ENCODE measurements around the gene RAC2. TPM values are rescaled to one million over a fixed set of nuclear protein-coding genes. Genes with fewer than 3 reads are reported as not detected.

Gene RAC2
- total RNA-seq (10 to 100 TPM in 2 of 9 donors, 1 to 10 TPM in 7; 1.4 to 60.5 (median 3.8) TPM), polyA plus RNA-seq (1 to 10 TPM; 1.3 to 4.6 TPM)
- long read RNA-seq, donor 1, partial matches to known transcripts: 2 of 5 reads
- long read RNA-seq, donor 1, other reads (novel, unspliced or antisense): 0 of 5 reads
- long read RNA-seq, donor 2: 0 reads
- long read RNA-seq, donor 3, partial matches to known transcripts: 0 of 1 reads
- long read RNA-seq, donor 3, other reads (novel, unspliced or antisense): 0 of 1 reads

- peaks cover 0 to 60% (median 36%) of the 10 kb centered on the region in 9 donors for H3K27me3 ChIP-seq
- peak within 1 kb of the TSS in 3 of 12 donors; percentile 14 to 90 (median 30) for H3K27ac ChIP-seq
- WGBS, 4 donors: 11 to 15% (median 14%) methylated on average over 17 to 23 of the region's 23 CpGs
Observed at GRCh38 chr22:37244114-37244921, at the start of gene RAC2. Gene RAC2 (minus strand): TSS chr22:37244269. CDS start chr22:37244148, 121 bp downstream.

GRCh38 chr22:37293172-37293571, 49.1 kb upstream of the RAC2 start:
- ATAC-seq: no peak
- 80 to 94% (median 88%) methylated on average over 3 of the region's 3 CpGs for WGBS, 4 donors
- DNase-seq: no peak

More at GRCh38 chr22:37244114-37244921, at the start of gene RAC2:
- peak; percentile 41 to 81 (median 72) for ATAC-seq
- Histone ChIP-seq H3K36me3 (peaks cover 0 to 18% (median 0%) of the 10 kb centered on the region in 9 donors), H3K4me3 (peak within 1 kb of the TSS in 11 of 12 donors; percentile 4 to 77 (median 33)), H3K9me3 (no peaks in the 10 kb centered on the region), H3K4me1 (peaks cover 0 to 57% (median 0%) of the 10 kb centered on the region in 12 donors)
- intact Hi-C loops (cut with DNase I): no loop called here
- DNase-seq: peak; percentile 62 to 92 (median 77)
- TF ChIP-seq CTCF (IDR thresholded peaks at IDR 0.05): no peak
- no peak for TF ChIP-seq POLR2A (IDR thresholded peaks at IDR 0.05)

GRCh38 chr22:37292641-37293040, 48.6 kb upstream of the RAC2 start:
- intact Hi-C loops (cut with DNase I): no loop called here
- H3K4me1 ChIP-seq: peaks cover 0 to 53% (median 0%) of the 10 kb centered on the region in 12 donors
- peaks cover 0 to 87% (median 0%) of the 10 kb centered on the region in 9 donors for H3K36me3 ChIP-seq
- ATAC-seq (no peak), DNase-seq (peak in 1 of 5 donors; percentile 41)
- peaks cover 0 to 25% (median 2%) of the 10 kb centered on the region in 9 donors for H3K27me3 ChIP-seq
- H3K9me3 ChIP-seq: peaks cover 0 to 6% (median 0%) of the 10 kb centered on the region in 12 donors
- no peak for TF ChIP-seq POLR2A (IDR thresholded peaks at IDR 0.05)
- no peak for TF ChIP-seq CTCF (IDR thresholded peaks at IDR 0.05)
- H3K4me3 ChIP-seq: no peak overlapping the region
- H3K27ac ChIP-seq: no peak overlapping the region
- WGBS, 4 donors: 66 to 92% (median 76%) methylated on average over 10 to 13 of the region's 13 CpGs

More at GRCh38 chr22:37293172-37293571, 49.1 kb upstream of the RAC2 start:
- H3K27ac ChIP-seq: no peak overlapping the region
- H3K4me3 ChIP-seq: no peak overlapping the region
- H3K4me1 ChIP-seq: peaks cover 0 to 56% (median 0%) of the 10 kb centered on the region in 12 donors
- peaks cover 0 to 25% (median 2%) of the 10 kb centered on the region in 9 donors for H3K27me3 ChIP-seq
- peaks cover 0 to 6% (median 0%) of the 10 kb centered on the region in 12 donors for H3K9me3 ChIP-seq
- intact Hi-C loops (cut with DNase I): no loop called here
- TF ChIP-seq CTCF (IDR thresholded peaks at IDR 0.05) (no peak), POLR2A (IDR thresholded peaks at IDR 0.05) (no peak)
- H3K36me3 ChIP-seq: peaks cover 0 to 87% (median 0%) of the 10 kb centered on the region in 9 donors
